Activated naive CD4-positive, alpha-beta T cell treated with Interleukin-2 at 50 U/mL for 16 hours (primary cell): Measurements from ENCODE around the gene NUDT8.
A peak's percentile ranks its signal among the peaks of the same experiment; 100 is the strongest.
"Not testable (repeated sequence)": the region's sequence is repeated elsewhere in the genome, so short reads cannot be mapped to it uniquely, and the experiment has no call there.

Experiments used
- DNase-seq: peaks from one replicate; pipeline ENCODE4 v3.0.0-alpha.2; 2020

Gene NUDT8

GRCh38 chr11:67611165-67611564, 18.6 kb downstream of the NUDT8 start:
- DNase-seq = no peak

DNA sequence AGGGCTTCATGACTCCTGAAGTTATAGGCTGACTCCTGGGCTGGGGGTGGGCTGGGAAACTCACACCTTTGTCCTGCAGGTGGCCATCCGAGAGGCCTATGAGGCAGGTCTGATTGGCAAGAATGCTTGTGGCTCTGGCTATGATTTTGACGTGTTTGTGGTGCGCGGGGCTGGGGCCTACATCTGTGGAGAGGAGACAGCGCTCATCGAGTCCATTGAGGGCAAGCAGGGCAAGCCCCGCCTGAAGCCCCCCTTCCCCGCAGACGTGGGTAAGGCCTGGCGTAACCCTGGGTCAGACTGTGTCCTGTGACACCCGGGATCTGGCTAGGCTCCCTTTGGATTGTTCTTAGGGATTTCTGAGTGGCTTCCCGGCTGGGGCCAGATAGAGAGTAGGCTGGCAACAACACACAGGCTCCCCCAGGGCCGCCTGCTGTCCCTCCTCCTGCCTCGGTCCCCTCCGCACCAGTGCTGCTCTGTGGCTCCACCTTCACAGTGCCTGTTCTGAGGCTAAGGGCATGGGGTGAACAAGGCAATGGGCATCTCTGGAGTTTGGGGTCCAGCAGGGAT, 19.4 kb downstream of the NUDT8 start:
- no peak for DNase-seq

DNA sequence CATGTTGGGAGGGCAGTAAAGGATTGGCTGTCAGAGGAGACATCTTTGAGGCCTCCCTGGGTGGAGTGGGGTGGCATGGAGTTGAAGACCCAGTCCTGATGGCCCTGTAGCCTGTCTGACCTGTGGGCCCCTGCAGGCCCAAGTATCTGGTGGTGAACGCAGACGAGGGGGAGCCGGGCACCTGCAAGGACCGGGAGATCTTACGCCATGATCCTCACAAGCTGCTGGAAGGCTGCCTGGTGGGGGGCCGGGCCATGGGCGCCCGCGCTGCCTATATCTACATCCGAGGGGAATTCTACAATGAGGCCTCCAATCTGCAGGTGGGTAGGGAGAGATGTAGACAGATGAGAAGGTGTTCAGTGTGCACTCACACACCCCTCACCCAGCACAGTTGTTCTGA, 20.4 kb downstream of the NUDT8 start:
- DNase-seq = no peak

DNA sequence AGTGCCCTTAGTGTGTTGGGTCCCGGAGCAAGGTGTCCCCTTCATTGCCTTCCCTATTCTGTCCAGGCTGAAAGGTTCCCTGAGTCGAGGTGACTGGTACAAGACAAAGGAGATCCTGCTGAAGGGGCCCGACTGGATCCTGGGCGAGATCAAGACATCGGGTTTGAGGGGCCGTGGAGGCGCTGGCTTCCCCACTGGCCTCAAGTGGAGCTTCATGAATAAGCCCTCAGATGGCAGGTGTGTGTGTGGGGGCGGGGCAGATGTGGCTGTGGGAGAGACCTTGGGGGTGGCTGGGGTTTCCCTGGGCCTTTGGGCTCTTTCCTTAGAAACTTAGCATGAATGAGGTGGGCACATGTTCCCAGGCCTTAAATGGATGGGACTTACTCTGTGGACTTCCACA, 21.3 kb downstream of the NUDT8 start:
- no peak for DNase-seq

DNA sequence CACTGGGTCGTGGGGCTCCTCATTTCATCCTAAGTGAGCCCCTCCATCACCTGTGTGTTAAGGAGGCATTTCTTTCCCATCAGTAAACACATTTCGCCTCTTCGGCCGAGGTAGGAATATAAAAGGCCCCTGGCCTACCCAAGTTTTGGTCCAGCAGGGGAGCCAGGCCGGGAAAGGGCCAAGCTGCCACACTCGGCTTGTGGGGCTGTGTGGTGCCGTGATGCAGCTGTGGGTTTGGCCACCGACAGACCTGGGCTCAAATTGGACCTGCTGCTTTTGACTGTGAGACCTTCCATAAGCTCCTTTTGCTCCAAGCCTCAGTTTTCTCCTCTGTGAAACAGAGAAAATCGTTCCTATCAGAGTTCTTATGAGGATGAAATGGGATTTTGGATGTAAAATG, 22.2 kb downstream of the NUDT8 start:
- no peak for DNase-seq

DNA sequence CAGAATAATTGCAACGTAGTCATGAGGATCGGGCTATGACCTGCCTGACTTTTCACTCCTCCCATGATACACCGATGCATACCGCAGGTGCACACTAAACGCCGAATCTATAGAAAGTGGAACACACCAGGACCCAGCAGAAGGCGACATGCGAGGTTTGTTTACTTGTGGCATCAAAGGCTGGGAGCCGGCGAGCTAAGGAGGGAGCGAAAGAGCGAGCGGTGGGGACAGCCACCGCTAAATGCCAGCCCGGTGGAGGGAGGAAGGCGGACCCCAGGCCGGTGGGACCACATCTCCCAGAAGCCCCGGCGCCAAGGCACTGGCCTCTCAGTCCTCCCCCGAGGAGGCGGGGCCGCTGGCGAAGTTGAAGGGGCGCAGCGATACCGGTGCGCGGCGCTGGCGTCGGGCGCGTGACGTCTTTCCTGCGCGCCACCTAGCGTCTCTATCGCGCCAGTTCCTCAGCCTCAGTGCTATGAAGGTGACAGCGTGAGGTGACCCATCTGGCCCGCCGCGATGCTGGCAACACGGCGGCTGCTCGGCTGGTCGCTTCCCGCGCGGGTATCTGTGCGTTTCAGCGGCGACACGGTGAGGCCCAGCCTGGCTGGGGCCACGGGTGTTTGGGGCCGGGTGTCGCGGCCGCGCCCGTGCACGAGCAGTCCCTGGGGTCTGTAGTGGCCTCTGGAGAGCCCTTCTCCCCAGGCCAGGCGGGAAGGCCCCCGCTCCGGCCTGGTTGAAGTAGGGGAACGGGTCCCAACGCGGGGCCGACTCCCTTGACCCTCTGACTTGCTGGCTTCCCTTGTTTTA, 23.0 kb downstream of the NUDT8 start, which contains the start of gene NDUFV1:
TSS of gene NDUFV1 (plus strand) at position 445 of the 804 bp plus-strand sequence. CDS start at position 514, 69 bp downstream.
- peak; percentile 98 for DNase-seq

DNA sequence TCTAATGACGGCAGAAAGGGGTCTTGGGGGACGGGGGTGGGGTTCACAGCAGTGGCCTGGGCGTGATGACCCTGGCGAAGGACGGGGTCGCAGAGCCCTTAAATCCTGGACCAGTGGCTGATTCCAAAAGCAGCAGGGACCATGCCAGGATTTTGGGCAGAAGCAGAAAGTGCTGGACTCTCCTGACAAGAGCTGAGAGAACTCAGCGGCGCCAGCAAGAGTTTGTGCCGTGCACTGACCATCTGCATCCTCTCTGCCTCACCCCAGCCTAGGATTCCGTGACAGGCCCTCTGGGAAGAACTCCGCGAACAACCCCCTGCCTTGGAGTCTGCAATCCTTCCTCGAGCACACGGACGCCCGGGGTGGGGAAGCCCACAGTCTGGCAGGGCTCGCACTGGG, 23.6 kb downstream of the NUDT8 start:
- no peak for DNase-seq

- DNase-seq = no peak
Observed at GRCh38 chr11:67605231-67606011, 24.3 kb downstream of the NUDT8 start.

DNA sequence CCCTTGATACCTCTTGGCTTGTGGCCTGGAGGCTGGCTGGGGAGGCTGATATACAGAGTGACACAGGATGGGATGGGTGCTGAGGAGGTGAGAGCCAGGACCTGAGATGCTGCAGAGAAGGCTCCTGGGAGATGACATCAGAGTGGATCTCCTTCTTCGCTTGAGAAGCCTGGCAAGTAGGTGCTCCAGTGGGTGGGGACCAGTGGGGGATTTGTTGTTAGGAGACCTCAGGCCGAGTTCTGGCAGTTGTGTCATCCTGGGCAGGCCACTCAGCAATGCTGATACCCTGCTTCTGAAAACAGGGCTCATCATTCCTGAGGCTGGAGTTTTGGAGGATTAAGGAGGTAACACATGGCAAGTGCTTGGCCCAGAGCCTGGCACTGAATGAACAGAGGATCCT, 24.9 kb downstream of the NUDT8 start:
- DNase-seq = no peak

- not testable (repeated sequence) for DNase-seq
Observed at GRCh38 chr11:67604119-67604518, 25.6 kb downstream of the NUDT8 start.

GRCh38 chr11:67601098-67601497, 28.6 kb downstream of the NUDT8 start:
- DNase-seq = no peak

GRCh38 chr11:67600324-67601029, 29.3 kb downstream of the NUDT8 start:
- no peak for DNase-seq

DNA sequence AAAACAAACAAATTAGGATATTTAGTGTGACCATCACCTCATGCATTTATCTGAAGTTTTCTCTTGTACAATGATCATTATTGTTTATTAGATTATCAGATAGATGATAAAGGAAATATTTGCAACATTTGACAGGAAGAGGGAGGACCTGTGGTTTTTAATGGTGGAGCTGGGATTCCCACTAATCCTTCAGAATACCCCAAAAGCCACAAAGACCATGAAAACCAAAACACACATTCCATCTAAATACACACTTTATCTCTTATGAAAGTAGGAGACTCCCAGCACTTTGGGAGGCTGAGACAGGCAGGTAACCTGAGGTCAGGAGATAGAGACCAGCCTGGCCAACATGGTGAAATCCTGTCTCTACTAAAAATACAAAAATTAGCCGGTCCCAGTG, 30.6 kb downstream of the NUDT8 start:
- no peak for DNase-seq

DNA sequence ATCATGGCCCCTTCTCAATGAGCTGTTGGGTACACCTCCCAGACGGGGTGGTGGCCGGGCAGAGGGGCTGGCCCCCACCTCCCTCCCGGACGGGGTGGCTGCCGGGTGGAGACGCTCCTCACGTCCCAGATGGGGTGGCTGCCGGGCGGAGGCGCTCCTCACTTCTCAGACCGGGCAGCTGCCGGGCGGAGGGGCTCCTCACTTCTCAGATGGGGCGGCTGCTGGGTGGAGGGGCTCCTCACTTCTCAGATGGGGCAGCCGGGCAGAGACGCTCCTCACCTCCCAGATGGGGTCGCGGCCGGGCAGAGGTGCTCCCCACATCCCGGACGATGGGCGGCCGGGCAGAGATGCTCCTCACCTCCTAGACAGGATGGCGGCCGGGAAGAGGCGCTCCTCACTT, 31.8 kb downstream of the NUDT8 start:
- DNase-seq = not testable (repeated sequence)

GRCh38 chr11:67597458-67597857, 32.3 kb downstream of the NUDT8 start:
- not testable (repeated sequence) for DNase-seq

DNA sequence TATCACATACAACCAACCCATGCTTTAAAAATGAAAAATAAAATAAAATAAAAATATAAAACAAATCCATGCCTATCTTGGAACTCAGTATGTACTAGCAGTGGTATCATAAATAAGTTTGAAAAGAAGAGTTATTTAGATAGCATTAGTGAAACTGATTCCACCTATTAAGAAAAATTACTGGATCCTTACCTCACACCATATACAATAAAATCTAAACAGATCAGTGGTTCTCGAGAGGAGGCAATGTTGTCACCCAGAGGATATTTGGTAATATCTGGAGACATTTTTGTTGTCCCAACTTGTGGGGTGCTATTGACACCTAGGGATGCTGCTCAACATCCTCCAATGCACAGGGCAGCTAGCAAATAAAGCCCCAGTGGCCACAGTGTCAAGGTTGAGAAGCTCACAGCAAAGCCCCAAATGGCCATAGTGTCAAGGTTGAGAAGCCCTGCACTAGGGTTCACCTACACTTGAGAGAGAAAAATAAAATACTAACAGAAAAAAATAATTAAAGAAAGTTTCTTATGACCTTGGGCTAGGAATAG, 32.9 kb downstream of the NUDT8 start:
- DNase-seq = no peak

- no peak for DNase-seq
Observed at GRCh38 chr11:67594480-67594879, 35.3 kb downstream of the NUDT8 start.

GRCh38 chr11:67593565-67593905, 36.2 kb downstream of the NUDT8 start:
- DNase-seq = no peak

GRCh38 chr11:67592880-67593564, 36.7 kb downstream of the NUDT8 start:
- no peak for DNase-seq

DNA sequence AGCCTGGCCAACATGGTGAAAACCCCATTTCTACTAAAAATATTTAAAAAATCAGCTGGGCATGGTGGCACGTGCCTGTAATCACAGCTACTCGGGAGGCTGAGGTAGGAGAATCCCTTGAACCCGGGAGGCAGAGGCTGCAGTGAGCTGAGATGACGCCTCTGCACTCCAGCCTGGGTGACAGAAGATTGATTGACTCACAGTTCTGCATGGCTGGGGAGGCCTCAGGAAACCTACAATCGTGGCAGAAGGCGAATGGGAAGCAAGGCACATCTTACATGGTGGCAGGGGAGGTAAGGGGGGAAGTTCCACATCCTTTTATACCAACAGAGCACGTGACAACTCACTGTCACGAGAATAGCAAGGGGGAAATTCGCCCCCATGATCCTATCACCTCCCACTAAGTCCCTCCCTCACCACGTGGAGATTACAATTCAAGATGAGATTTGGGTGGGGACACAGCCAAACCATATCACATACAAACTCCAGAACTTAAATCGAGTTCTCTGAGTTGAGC, 40.8 kb downstream of the NUDT8 start:
- not testable (repeated sequence) for DNase-seq

GRCh38 chr11:67588136-67588503, 41.6 kb downstream of the NUDT8 start:
- DNase-seq = no peak
